ENCODE results near the gene GALT.

DNA sequence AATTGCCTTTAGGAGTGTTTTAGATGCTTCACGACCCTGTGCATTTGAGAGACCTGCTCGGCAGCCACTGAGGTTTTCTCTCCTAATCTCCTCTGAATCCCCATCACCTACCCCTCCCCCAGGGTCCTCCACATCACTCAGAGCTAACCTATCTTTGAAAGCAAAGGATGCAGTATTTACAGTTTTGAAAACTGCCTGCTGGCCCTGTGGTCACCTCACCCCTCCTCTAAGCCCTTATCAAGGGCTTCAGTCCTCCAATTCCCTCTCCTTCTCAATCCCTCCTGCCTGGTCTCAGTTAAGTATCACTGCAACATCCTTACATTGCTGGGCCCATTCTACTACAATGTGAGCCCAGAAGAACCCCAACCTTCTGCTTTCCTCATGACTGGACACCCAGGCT is 39.1 kb upstream of the GALT start:
- TF ChIP-seq, protein P1, sequence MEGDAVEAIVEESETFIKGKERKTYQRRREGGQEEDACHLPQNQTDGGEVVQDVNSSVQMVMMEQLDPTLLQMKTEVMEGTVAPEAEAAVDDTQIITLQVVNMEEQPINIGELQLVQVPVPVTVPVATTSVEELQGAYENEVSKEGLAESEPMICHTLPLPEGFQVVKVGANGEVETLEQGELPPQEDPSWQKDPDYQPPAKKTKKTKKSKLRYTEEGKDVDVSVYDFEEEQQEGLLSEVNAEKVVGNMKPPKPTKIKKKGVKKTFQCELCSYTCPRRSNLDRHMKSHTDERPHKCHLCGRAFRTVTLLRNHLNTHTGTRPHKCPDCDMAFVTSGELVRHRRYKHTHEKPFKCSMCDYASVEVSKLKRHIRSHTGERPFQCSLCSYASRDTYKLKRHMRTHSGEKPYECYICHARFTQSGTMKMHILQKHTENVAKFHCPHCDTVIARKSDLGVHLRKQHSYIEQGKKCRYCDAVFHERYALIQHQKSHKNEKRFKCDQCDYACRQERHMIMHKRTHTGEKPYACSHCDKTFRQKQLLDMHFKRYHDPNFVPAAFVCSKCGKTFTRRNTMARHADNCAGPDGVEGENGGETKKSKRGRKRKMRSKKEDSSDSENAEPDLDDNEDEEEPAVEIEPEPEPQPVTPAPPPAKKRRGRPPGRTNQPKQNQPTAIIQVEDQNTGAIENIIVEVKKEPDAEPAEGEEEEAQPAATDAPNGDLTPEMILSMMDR (IDR thresholded peaks at IDR 0.05): no peak
- no peak for TF ChIP-seq EP300 (IDR thresholded peaks at IDR 0.05)
- TF ChIP-seq POLR2AphosphoS5 (IDR thresholded peaks at IDR 0.05): no peak
